ENCODE data around the gene KDM3A. TPM values are rescaled to one million over a fixed set of nuclear protein-coding genes. Genes with fewer than 3 reads are reported as not detected.

The KDM3A gene
- total and polyA plus RNA-seq, 10 donors = 16.1 to 87.5 (median 45.5) TPM

DNA sequence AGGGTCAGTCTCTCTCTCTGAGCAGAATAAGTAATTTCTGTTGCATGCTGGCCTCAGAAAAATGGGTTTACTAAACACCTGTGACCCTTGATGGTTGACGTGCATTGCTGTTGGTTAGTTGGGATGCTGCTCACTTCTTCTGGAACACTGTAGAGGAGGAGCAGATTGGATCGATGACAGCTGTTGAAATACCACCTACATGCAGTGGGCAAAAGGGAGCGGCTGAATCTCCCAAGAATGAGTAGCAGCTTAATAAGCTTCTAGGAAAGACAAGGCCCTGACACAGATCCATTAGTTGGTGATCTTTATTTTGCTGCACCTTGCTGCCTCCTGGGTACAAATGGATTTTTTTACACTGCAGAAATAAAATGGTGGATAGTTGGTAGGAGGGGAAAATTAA lies 43.2 kb downstream of the KDM3A start:
- TF ChIP-seq POLR2A (IDR thresholded peaks at IDR 0.05) (no peak), POLR2AphosphoS5 (IDR thresholded peaks at IDR 0.05) (no peak), CTCF (IDR thresholded peaks at IDR 0.05 in 8 of 11, conservative IDR thresholded peaks at IDR 0.05 in 3 of 11) (no peak)
- intact Hi-C loops (cut with DNase I; ENCODE audit: low total_unique reads) = no loop called here
- WGBS, 5 donors = 93 to 99% (median 98%) methylated on average over 3 of the region's 3 CpGs
- Histone ChIP-seq H3K27ac (no peak overlapping the region), H3K27me3 (replicated peaks in 1 of 7) (no peaks in the 10 kb centered on the region), H3K4me1 (no peaks in the 10 kb centered on the region), H3K9me3 (no peaks in the 10 kb centered on the region), H3K36me3 (peaks cover 2 to 100% (median 94%) of the 10 kb centered on the region in 6 donors), H3K4me3 (no peak overlapping the region)
- no peak for DNase-seq

DNA sequence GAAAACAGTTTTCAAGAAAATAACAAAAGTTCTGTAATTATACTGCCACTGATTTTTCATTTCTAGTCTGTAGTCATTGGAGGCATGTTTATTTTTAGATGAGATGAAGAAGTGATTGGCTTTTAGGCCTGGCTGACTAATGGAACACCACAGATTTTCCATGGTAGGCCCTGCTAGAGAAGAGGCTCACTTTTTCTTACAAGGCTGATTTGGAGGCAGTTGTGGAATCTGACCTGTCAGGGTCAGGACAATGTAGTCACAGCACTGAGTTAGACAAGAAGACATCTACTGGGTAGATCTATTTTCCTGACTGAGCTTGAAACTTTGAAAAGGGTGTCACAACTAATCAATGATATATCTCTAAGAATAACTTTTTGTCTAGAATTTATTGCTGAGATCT lies 43.9 kb downstream of the KDM3A start:
- no peaks in the 10 kb centered on the region for H3K27me3 ChIP-seq (replicated peaks in 1 of 7)
- DNase-seq = no peak
- H3K27ac ChIP-seq = no peak overlapping the region
- intact Hi-C loops (cut with DNase I; ENCODE audit: low total_unique reads) = no loop called here
- H3K4me1 ChIP-seq = no peaks in the 10 kb centered on the region
- H3K4me3 ChIP-seq = no peak overlapping the region
- TF ChIP-seq POLR2A (IDR thresholded peaks at IDR 0.05) = no peak
- no peak for TF ChIP-seq CTCF (IDR thresholded peaks at IDR 0.05 in 8 of 11, conservative IDR thresholded peaks at IDR 0.05 in 3 of 11)
- TF ChIP-seq POLR2AphosphoS5 (IDR thresholded peaks at IDR 0.05) = no peak
- peaks cover 2 to 100% (median 94%) of the 10 kb centered on the region in 6 donors for H3K36me3 ChIP-seq
- no peaks in the 10 kb centered on the region for H3K9me3 ChIP-seq

DNA sequence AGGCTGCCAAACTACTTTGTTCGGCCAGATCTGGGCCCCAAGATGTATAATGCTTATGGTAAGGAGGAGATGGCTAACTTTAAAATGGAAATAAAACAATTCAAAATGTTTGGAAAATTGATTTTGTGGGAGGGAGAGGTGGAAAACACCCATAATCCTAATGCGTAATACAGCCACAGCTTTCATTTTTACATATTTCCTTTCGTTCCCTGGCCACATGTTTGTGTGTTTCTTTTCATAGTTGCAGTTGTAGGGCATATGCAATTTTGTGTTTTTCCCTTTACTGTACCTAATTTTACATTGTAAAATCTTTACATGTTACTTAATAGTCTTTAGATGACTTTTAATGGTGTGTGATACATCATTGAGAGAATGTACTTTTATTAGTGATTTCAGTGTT lies 44.6 kb downstream of the KDM3A start:
- Histone ChIP-seq H3K9me3 (no peaks in the 10 kb centered on the region), H3K27me3 (replicated peaks in 1 of 7) (no peaks in the 10 kb centered on the region), H3K36me3 (peaks cover 2 to 100% (median 93%) of the 10 kb centered on the region in 6 donors), H3K4me1 (no peaks in the 10 kb centered on the region), H3K27ac (no peak overlapping the region), H3K4me3 (no peak overlapping the region)
- TF ChIP-seq POLR2A (IDR thresholded peaks at IDR 0.05) = no peak
- intact Hi-C loops (cut with DNase I; ENCODE audit: low total_unique reads) = no loop called here
- DNase-seq = no peak
- WGBS, 5 donors = 85 to 99% (median 90%) methylated on average over 3 of the region's 3 CpGs

GRCh38 chr2:86487062-86487461 lies 45.9 kb downstream of the KDM3A start:
- WGBS, 5 donors = 93 to 98% (median 95%) methylated on average over 2 of the region's 2 CpGs
- peaks cover 2 to 100% (median 95%) of the 10 kb centered on the region in 6 donors for H3K36me3 ChIP-seq
- H3K9me3 ChIP-seq = no peaks in the 10 kb centered on the region
- H3K27ac ChIP-seq = no peak overlapping the region
- intact Hi-C loops (cut with DNase I; ENCODE audit: low total_unique reads) = no loop called here
- H3K4me3 ChIP-seq = no peak overlapping the region
- DNase-seq = no peak
- H3K27me3 ChIP-seq (replicated peaks in 1 of 7) = no peaks in the 10 kb centered on the region
- TF ChIP-seq POLR2A (IDR thresholded peaks at IDR 0.05) (no peak), CTCF (IDR thresholded peaks at IDR 0.05 in 8 of 11, conservative IDR thresholded peaks at IDR 0.05 in 3 of 11) (no peak), POLR2AphosphoS5 (IDR thresholded peaks at IDR 0.05) (no peak)
- no peaks in the 10 kb centered on the region for H3K4me1 ChIP-seq
